ENCODE measurements around the gene TMEM11. TPM values are rescaled to one million over a fixed set of nuclear protein-coding genes. Genes with fewer than 3 reads are reported as not detected.

TMEM11 gene
- total RNA-seq, 3 donors from 2014 or later, result 28.1 to 34.1 (median 33.1) TPM

- no peak for TF ChIP-seq POLR2AphosphoS5 (IDR thresholded peaks at IDR 0.05)
- Histone ChIP-seq H3K27me3 (no peaks in the 10 kb centered on the region), H3K9me3 (no peaks in the 10 kb centered on the region), H3K27ac (no peak overlapping the region), H3K36me3 (no peaks in the 10 kb centered on the region), H3K4me3 (no peak overlapping the region), H3K4me1 (no peaks in the 10 kb centered on the region)
- DNase-seq (ENCODE audit: low spot score in 2 of 2), result no peak
- intact Hi-C loops (cut with DNase I; ENCODE audit: low total_unique reads), result no loop called here
Measured at GRCh38 chr17:21184570-21184969, 29.4 kb downstream of the TMEM11 start.

- intact Hi-C loops (cut with DNase I; ENCODE audit: low total_unique reads), result no loop called here
- H3K9me3 ChIP-seq, result no peaks in the 10 kb centered on the region
- no peak overlapping the region for H3K4me3 ChIP-seq
- no peak for TF ChIP-seq CTCF (IDR thresholded peaks at IDR 0.05)
- TF ChIP-seq POLR2AphosphoS5 (IDR thresholded peaks at IDR 0.05), result no peak
- no peak for TF ChIP-seq POLR2A (IDR thresholded peaks at IDR 0.05)
- no peaks in the 10 kb centered on the region for H3K27me3 ChIP-seq
- DNase-seq (ENCODE audit: low spot score in 2 of 2), result no peak
- no peaks in the 10 kb centered on the region for H3K4me1 ChIP-seq
- H3K36me3 ChIP-seq, result no peaks in the 10 kb centered on the region
- H3K27ac ChIP-seq, result no peak overlapping the region
Measured at GRCh38 chr17:21183468-21183867, 30.5 kb downstream of the TMEM11 start.

- TF ChIP-seq POLR2A (IDR thresholded peaks at IDR 0.05) (no peak), CTCF (IDR thresholded peaks at IDR 0.05) (no peak), POLR2AphosphoS5 (IDR thresholded peaks at IDR 0.05) (no peak)
- H3K27ac ChIP-seq, result no peak overlapping the region
- no peak overlapping the region for H3K4me3 ChIP-seq
- intact Hi-C loops (cut with DNase I; ENCODE audit: low total_unique reads), result no loop called here
- no peaks in the 10 kb centered on the region for H3K36me3 ChIP-seq
- H3K27me3 ChIP-seq, result no peaks in the 10 kb centered on the region
- peak in 1 of 2 donors; percentile 25 for DNase-seq (ENCODE audit: low spot score in 2 of 2)
- no peaks in the 10 kb centered on the region for H3K9me3 ChIP-seq
- H3K4me1 ChIP-seq, result no peaks in the 10 kb centered on the region
Measured at GRCh38 chr17:21177854-21178600, 35.9 kb downstream of the TMEM11 start.

- TF ChIP-seq POLR2A (IDR thresholded peaks at IDR 0.05), result no peak
- TF ChIP-seq POLR2AphosphoS5 (IDR thresholded peaks at IDR 0.05), result no peak
- no peak for TF ChIP-seq CTCF (IDR thresholded peaks at IDR 0.05)
- Histone ChIP-seq H3K36me3 (peaks cover 4% of the 10 kb centered on the region), H3K27ac (no peak overlapping the region), H3K4me3 (no peak overlapping the region), H3K9me3 (no peaks in the 10 kb centered on the region), H3K4me1 (no peaks in the 10 kb centered on the region), H3K27me3 (no peaks in the 10 kb centered on the region)
- DNase-seq (ENCODE audit: low spot score in 2 of 2), result no peak
- intact Hi-C loops (cut with DNase I; ENCODE audit: low total_unique reads), result no loop called here
Measured at GRCh38 chr17:21177401-21177800, 36.6 kb downstream of the TMEM11 start.

GRCh38 chr17:21176773-21177395, 37.1 kb downstream of the TMEM11 start:
- no peak for TF ChIP-seq POLR2A (IDR thresholded peaks at IDR 0.05)
- DNase-seq (ENCODE audit: low spot score in 2 of 2), result no peak
- Histone ChIP-seq H3K9me3 (no peaks in the 10 kb centered on the region), H3K4me1 (no peaks in the 10 kb centered on the region), H3K36me3 (peaks cover 5% of the 10 kb centered on the region), H3K27ac (no peak overlapping the region), H3K27me3 (no peaks in the 10 kb centered on the region), H3K4me3 (no peak overlapping the region)
- intact Hi-C loops (cut with DNase I; ENCODE audit: low total_unique reads), result no loop called here

GRCh38 chr17:21174713-21175112, 39.2 kb downstream of the TMEM11 start:
- H3K9me3 ChIP-seq, result no peaks in the 10 kb centered on the region
- peaks cover 0 to 3% of the 10 kb centered on the region in 2 donors for H3K4me1 ChIP-seq
- TF ChIP-seq CTCF (IDR thresholded peaks at IDR 0.05) (no peak), POLR2AphosphoS5 (IDR thresholded peaks at IDR 0.05) (no peak), POLR2A (IDR thresholded peaks at IDR 0.05) (no peak)
- intact Hi-C loops (cut with DNase I; ENCODE audit: low total_unique reads), result no loop called here
- H3K27ac ChIP-seq, result peak overlapping the region in 1 of 2 donors; percentile 25
- H3K36me3 ChIP-seq, result peaks cover 5% of the 10 kb centered on the region
- no peaks in the 10 kb centered on the region for H3K27me3 ChIP-seq
- no peak for DNase-seq (ENCODE audit: low spot score in 2 of 2)
- H3K4me3 ChIP-seq, result no peak overlapping the region
